GM06990 (cell line): ENCODE measurements around the gene MPV17L.
"Not testable (repeated sequence)": the region's sequence is repeated elsewhere in the genome, so short reads cannot be mapped to it uniquely, and the experiment has no call there.

Experiments
- DNase-seq: peaks from one replicate; pipeline ENCODE4 v3.0.0-alpha.2; 2011; ENCODE audit not compliant: insufficient read length; ENCODE audit errors: extremely low read depth
- H3K27me3 ChIP-seq: replicated peaks from 2 replicates; pipeline ENCODE4 v1.6.0; 2011; ENCODE audit warnings: low read length; ENCODE audit not compliant: control insufficient read depth, insufficient read depth
- H3K36me3 ChIP-seq: 2 replicates; pipeline ENCODE4 v1.5.1; 2011; ENCODE audit warnings: low read length; ENCODE audit not compliant: control insufficient read depth, insufficient read depth
- H3K4me3 ChIP-seq: replicated peaks from 2 replicates; pipeline ENCODE4 v1.5.1; 2011; ENCODE audit warnings: low read depth, mild to moderate bottlenecking, control low read depth, low read length
- TF ChIP-seq, protein P1 (sequence below): IDR thresholded peaks from 2 replicates; pipeline ENCODE4 v1.5.1; 2011; ENCODE audit warnings: low read length, control low read depth, mild to moderate bottlenecking, inconsistent platforms; ENCODE audit not compliant: insufficient read depth, poor library complexity, severe bottlenecking

Gene MPV17L

GRCh38 chr16:15396948-15397594 is 1.5 kb downstream of the MPV17L start:
- no peak overlapping the region for H3K4me3 ChIP-seq
- H3K36me3 ChIP-seq: no peaks in the 10 kb centered on the region
- H3K27me3 ChIP-seq: no peaks in the 10 kb centered on the region
- TF ChIP-seq, protein P1, sequence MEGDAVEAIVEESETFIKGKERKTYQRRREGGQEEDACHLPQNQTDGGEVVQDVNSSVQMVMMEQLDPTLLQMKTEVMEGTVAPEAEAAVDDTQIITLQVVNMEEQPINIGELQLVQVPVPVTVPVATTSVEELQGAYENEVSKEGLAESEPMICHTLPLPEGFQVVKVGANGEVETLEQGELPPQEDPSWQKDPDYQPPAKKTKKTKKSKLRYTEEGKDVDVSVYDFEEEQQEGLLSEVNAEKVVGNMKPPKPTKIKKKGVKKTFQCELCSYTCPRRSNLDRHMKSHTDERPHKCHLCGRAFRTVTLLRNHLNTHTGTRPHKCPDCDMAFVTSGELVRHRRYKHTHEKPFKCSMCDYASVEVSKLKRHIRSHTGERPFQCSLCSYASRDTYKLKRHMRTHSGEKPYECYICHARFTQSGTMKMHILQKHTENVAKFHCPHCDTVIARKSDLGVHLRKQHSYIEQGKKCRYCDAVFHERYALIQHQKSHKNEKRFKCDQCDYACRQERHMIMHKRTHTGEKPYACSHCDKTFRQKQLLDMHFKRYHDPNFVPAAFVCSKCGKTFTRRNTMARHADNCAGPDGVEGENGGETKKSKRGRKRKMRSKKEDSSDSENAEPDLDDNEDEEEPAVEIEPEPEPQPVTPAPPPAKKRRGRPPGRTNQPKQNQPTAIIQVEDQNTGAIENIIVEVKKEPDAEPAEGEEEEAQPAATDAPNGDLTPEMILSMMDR: no peak
- no peak for DNase-seq

- Histone ChIP-seq H3K36me3 (no peaks in the 10 kb centered on the region), H3K4me3 (no peak overlapping the region), H3K27me3 (no peaks in the 10 kb centered on the region)
- TF ChIP-seq, protein P1: no peak
- no peak for DNase-seq
Observed at GRCh38 chr16:15398618-15399316, 3.2 kb downstream of the MPV17L start.

- DNase-seq: no peak
- TF ChIP-seq, protein P1: no peak
- Histone ChIP-seq H3K36me3 (no peaks in the 10 kb centered on the region), H3K27me3 (no peaks in the 10 kb centered on the region), H3K4me3 (no peak overlapping the region)
Observed at GRCh38 chr16:15399317-15399716, 3.8 kb downstream of the MPV17L start.

DNA sequence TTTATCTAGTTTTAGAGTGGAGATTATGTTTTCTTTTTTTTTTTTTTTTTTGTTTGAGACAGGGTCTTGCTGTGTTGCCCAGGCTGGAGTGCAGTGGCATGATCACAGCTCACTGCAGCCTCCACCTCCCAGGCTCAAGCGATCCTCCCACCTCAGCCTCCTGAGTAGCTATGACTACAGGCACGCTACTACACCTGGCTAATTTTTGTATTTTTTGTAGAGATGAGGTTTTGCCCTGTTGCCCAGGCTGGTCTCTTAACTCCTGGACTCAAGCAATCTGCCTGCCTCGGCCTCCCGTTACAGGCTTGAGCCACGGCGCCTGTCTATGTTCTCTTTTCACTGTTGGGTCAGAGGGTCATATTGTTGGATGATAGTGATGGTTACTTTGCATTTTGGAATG is 4.8 kb downstream of the MPV17L start:
- not testable (repeated sequence) for H3K36me3 ChIP-seq, DNase-seq, H3K27me3 ChIP-seq, H3K4me3 ChIP-seq

- Histone ChIP-seq H3K4me3 (no peak overlapping the region), H3K36me3 (no peaks in the 10 kb centered on the region), H3K27me3 (no peaks in the 10 kb centered on the region)
- TF ChIP-seq, protein P1: no peak
- DNase-seq: no peak
Observed at GRCh38 chr16:15401972-15402371, 6.4 kb downstream of the MPV17L start.

DNA sequence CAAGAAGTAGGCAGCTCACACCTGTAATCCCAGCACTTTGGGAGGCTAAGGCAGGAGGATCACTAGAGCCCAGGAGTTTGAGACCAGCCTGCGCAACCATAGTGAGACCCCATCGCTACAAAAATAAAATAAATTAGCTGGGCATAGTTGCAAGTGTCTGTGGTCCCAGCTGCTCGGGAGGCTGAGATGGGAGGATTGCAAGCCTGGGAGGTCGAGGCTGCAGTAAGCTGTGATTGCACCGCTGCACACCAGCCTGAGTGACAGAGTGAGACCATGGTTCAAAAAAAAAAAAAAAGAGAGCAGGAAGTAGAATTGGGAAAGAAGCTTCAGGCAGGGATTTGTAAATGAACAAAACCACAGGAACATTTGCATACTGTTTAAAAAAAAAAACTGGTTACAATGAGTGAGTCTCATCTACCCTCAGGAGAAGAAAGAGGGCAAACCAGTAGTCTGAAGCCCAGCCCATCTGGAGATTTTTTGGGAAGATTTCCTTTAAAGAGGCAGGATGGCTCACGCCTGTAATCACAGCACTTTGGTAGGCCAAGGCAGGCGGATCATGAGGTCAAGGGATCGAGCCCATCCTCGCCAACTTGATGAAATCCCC is 7.9 kb downstream of the MPV17L start:
- DNase-seq: no peak
- no peaks in the 10 kb centered on the region for H3K36me3 ChIP-seq
- no peaks in the 10 kb centered on the region for H3K27me3 ChIP-seq
- H3K4me3 ChIP-seq: no peak overlapping the region
- TF ChIP-seq, protein P1: no peak

DNA sequence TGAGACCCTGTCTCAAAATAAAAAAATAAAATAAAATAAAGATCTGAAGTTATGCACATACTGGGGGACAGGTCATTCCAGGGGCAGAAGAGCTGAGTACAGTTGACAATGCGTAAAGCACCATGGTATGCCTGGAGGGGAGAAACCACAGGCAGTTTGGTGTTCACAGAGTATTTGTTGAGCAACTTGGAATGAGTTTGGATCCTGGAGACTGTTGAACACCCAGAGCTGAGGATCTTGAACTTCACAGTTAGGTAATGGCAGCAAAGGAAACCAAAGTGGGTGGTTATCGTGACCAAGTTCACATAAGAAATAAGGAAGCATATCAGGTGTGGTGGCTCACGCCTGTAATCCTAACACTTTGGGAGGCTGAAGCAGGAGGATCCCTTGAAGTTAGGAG is 8.5 kb downstream of the MPV17L start:
- H3K36me3 ChIP-seq, DNase-seq, H3K4me3 ChIP-seq, H3K27me3 ChIP-seq: not testable (repeated sequence)
